Activated CD4-positive, CD25-positive, alpha-beta regulatory T cell treated with anti-CD3 and anti-CD28 coated beads, Interleukin-2, amount 50 U/mL, for 72 hours (primary cell): ENCODE data around the gene PWWP2B.

Experiments
- DNase-seq: peaks from one replicate; pipeline ENCODE4 v3.0.0; 2021

PWWP2B gene

DNA sequence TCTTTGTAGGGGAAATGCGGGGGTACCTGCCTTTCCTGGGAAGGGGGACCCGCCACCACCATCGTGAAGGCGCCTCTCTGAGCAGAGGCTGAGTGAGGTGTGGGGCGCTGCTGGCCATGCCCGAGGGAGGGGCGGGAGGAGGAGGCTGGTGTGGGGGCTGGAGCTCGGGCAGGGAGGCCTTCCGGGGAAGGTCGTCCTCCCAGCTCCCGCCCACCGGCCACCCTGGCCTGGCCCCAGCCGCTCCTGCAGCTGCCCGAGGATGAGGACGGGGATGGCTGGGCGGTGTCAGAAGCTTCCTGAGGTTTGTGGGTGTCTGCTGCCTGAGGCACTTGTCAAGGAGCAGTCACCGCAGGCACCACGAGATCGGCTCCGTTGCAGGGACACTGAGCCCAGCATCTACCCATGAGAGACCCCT, 11.4 kb downstream of the PWWP2B start:
- DNase-seq: no peak

DNA sequence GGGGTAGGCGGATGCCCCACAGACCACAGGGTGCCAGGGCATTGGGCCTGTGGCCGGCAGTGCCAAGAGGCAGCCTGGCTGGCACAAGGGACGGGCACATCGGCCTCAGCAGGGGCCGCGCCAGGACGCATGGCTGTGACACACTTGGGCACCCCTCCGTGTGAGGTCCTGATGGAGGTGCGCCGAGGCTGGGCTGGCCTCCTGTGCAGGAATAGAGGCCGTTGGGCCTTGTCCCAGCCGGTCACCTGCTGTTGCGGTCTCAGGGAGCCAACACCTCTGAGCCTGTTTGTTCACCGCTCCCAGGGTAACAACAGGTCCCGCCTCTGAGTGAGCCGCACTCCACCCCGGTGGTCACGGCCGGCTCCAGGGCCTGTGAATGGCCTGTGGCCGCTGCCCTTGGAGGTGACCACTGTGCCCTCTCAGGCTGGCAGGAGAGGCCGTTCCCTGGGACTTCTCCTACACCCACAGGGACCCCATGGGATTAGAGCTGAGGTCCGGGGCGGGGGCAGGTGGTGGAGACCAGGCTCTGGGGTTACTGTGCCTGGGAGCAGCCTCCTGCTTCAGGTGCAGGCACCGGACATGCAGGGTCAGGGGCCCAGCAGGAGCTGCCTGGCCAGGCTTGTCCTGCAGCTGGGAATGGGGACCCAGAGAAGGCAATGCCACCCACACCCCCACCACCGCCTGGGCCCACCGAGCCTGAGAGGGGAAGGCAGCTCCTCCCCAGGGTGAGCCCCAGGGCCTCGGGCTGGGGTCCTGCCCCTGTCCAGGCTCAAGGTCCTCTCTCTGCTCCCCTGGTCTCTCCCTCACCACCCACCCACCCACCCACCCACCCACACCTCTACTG, 12.0 kb downstream of the PWWP2B start:
- DNase-seq: no peak

DNA sequence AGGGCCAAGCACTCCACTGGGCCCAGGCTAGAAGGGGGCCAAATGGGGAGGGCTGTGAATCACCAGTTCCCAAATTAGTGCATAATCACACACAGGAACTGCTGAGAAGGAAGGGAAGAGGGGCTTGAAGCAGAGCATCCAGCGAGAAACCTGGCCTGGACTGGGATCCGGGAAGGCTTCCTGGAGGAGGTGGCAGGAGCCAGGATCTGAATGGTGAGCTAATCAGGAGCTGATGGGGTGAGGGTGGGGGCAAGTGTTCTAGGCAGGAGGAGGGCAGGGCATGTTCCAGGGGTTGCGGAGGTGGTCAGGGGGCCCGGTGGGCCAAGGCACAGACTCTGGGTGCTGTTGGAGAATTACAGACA, 12.6 kb downstream of the PWWP2B start:
- DNase-seq: no peak

GRCh38 chr10:132410056-132410778, 13.2 kb downstream of the PWWP2B start:
- DNase-seq: no peak

GRCh38 chr10:132410779-132411532, 14.0 kb downstream of the PWWP2B start:
- DNase-seq: no peak

DNA sequence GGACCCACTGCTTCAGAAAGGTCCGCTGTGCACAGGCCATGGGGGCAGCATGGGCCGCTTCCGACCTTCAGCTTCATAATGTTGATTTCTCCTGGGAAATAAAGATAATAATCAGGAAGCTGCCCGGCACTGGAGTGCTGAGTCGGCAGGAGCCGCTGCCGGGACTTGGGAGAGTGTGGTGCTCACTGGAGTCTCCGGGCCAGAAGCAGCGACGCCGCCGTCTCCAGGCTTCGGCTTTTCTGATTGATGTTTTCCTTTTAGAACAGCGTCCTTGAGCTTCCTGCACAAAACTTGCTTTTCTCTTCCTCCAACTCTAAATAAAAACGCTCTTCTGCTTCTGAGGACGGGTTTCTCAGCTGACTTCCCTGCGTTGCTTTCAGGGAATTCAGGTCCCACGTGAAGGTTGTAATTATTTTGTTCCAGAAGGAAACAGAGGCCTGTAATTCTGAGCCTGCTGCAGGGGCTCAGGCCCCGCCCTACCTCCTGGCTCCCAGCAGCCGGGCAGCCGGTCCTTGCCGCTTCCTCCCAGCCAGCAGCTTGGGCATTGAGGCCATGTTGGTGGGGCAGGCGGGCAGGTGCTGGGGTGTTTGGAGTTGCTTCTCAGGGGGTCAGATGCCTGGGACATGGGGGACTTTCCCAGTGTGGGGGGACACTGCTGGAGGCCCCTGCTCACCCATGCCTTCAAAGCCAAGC, 14.7 kb downstream of the PWWP2B start:
- no peak for DNase-seq

DNA sequence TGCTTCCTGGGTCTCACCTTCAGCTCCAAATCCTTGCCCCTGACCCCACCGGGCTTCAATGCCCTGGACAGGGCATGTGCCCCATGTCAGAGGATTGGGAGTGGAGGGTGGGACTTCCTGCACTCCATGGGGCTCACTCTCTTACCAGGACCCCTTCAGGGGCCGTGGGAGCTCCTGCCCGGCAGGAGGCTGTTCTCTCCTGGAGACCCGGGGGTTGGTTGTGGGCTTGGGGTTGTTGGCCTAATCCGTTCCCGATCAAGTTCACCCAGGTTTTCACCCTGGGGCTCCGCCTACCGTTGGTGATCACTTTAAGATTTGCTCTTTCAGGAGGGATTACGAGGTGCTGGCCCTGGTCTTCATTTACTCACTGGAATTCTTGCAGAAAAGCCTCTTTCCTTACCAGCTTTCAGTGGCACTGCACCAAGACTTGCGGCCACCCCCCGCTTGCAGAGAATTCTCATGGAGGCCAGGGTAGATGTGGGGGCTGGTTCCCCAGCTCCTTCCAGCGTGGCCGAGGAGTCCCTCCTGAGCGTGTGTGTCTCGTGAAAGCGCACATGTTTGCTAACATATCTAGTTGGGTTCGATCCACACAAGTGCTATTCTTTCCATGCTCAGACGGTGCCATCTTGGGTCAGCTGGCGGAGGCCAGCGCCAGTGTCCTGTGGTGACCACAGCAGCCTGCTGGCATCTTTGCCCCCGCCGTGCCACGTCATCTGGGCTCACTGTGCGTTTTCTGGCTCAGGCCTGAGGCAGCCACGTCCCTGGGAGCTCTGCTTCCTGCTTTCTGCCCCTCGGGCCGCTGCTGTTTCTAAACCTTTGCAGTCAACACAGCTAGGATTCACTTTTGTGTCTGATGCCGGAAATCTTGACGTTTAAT, 15.6 kb downstream of the PWWP2B start:
- DNase-seq: no peak

DNA sequence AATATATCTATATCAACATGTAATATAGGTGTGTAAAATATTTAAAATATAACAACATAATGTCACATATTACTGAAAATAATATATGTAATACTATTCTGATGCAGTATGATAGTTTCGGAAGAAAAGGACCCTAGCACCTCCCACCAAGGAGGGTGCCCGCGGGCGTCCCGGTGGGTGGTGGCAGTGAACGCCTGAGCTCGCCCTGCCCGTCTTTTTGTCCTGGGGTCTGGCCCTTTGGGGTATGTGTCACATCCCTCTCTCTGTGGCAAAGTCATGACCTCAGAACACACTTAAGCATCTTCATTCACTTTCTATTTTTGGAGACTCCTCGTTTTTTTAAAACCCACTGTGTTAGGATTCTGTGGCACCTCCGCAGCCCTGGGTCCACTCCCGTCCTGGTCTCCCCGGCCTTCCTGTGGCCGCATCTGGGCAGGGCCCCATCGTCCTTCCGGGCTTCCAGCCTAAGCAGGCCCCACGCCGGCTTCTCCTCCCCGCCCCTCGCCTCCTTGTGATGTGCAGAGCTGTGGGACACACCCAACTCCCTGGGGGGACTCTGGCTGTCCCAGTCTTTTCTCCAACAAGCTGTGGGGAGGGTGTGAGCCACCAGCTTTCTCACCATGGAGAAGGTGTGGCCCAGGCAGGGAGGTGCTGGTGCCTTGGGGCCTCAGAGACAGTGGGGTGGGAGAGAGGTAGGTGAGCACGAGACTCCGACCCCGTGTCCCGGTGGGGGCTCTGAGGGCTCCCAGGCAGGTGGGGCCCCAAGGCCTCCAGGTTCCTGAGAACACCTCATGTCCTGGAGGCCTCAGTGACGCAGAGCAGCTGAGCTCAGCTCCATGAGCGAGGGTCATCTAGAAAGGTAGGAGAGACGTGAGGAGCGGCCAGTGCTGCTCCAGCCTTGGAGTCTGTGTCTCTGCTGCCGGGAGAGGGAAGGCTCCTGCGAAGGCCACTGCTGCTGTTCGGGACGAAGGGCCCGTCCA, 16.5 kb downstream of the PWWP2B start:
- DNase-seq: no peak

DNA sequence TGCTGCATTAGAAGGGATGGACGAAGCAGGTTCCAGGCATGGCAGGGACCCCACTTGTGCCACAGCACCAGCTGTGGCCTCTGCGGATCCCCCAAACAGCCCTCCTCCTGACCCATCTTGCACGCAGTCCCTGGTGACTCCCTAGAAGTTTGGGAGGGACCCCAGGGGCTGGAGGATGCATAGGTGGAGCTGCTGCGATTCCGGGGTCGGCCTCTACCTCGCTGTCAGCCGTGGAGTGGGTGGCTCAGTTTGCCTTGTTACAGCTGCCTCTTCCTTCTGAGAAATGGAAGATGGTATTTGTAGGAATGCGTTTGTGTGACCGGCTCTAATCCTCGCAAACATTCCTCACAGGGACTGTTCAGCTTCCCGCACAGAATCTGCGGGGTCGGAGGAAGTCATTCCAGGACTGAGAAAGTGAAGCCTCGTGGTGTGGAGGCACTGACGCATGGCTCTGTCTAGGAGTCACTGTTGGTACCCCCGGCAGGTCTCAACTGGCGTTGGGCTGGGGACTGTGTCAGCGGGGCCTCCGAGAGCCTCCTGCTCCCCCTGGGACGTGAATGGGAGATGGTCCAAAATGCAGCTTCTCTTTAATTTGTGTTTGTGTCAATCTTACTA, 17.5 kb downstream of the PWWP2B start:
- DNase-seq: no peak

DNA sequence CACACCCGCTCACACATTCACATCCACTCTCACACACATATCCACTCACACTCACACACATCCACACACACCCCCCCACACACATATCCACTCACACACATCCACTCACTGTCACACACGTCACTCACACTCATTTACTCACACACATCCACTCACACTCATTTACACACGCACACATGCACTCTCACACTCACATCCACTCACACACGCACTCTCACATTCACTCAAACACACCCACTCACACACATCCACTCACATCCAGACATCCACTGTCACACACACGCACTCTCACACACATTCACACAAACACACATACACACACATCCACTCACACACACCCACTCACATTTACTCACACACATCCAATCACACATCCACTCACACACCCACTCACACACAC, 18.3 kb downstream of the PWWP2B start:
- no peak for DNase-seq

DNA sequence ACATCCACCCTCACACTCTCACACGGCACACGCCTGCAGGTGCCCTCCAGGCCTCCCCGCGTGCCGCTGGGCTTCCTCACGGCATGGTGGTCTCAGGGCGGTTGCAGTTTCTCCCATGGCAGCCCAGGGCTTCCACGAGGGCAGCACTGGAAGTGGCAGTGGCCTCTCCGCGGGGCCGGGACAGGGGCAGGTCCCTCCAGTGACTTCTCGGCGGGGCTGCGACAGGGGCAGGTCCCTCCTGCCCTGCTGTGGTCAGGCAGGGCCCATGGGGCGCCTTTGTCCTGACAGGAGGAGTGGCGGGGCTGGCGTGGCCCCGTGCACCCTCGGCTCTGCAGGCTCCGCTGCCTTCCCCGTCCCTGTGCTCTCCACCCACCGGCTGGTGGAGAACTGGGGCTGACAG, 19.0 kb downstream of the PWWP2B start:
- DNase-seq: no peak

GRCh38 chr10:132416566-132417256, 19.7 kb downstream of the PWWP2B start:
- no peak for DNase-seq

DNA sequence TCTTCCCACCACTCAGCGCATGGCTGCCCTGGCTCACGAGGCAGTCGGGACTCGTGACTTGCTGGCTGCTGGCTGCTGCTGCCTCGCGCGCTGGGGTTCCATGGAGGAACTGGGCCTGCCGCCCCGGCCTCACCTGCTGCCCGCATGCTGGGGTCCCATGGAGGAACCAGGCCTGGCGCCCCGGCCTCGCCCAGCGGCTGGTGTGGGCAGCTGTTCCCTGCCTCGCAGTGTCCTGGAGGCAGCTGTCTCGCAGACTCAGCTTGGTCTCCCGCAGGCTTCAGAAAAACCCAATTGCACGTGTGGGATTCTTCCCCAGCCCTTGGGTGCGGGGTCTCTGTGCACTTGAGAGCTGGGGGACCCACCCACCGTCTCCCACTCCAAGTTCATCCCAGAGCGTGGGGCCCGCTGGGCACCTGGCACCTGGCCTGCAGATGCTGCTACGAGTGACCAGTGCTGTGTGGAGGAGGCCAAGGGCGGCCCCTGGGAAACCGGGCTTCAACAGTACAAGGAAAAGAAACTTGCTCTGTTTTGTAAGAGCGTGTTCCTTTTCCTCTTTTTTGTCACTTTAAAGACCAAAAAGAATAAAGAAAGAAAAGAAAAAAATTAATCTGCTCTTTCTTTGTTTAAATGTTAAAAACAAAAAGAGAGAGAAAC, 20.4 kb downstream of the PWWP2B start:
- no peak for DNase-seq

- no peak for DNase-seq
Measured at GRCh38 chr10:132417957-132418441, 21.0 kb downstream of the PWWP2B start.

- DNase-seq: no peak
Measured at GRCh38 chr10:132418527-132419416, 21.8 kb downstream of the PWWP2B start.

DNA sequence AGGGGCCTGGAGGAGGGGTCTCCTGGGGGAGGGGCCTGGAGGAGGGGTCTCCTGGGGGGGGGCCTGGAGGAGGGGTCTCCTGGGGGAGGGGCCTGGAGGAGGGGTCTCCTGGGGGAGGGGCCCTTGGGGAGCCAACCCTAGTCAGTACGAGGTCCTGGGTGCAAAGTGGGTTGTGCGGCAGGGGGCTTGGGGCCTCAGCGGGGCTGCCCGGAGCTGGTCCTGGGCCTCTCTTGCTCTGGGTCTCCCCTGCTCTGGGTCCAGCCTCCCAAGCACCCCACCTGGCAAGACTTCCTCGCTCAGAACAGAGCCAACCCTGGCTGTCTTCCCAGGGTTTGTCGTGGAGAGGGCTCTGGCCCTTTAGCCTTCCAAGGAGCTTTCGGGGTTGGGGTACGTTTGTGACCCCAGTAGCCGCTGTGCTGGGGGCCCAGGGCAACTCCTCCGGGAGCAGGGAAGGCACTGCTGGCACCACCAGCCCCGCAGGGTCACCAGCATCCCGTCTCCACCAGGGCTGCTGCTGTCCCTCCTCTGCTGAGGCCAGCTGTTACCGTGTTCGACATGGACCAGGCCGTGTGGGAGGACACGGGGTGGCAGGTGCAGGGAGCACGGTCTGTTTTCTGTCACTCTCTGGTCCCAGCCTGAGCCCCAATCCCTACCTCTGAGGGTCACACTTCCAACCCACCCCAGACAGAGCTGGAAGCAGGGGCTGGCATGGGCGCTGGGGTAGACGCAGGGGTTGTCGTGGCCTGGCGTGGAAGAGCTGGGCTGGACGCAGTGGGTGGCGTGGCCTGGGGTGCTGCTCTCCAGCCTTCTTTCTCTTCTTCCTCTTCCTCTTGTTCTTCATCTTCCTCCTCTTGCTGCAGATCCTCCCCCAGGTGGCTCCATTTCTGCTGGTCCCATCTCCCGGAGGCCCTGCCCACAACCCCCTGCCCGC, 22.8 kb downstream of the PWWP2B start:
- DNase-seq: no peak
